Suppressor macrophage treated with lipopolysaccharide for 1 hour (primary cell): ENCODE results near the gene PPCDC.
A peak's percentile ranks its signal among the peaks of the same experiment; 100 is the strongest.

ENCODE experiments used
- DNase-seq, 3 donors: peaks; one replicate each; pipeline ENCODE4 v3.0.0-alpha.2; 2020 to 2022

Gene PPCDC

GRCh38 chr15:75023181-75023871 is at the start of gene PPCDC:
Gene PPCDC, plus strand, starts transcription at chr15:75023590. Its CDS starts 4,729 bp downstream, at chr15:75028319.
- DNase-seq: peak; percentile 97 to 98 (median 98)

- DNase-seq: no peak
Observed at GRCh38 chr15:74976159-74976558, 47.2 kb upstream of the PPCDC start.

GRCh38 chr15:74977599-74977998 is 45.8 kb upstream of the PPCDC start:
- no peak for DNase-seq

GRCh38 chr15:74978077-74978476 is 45.3 kb upstream of the PPCDC start:
- DNase-seq: no peak

- no peak for DNase-seq
Observed at GRCh38 chr15:74978503-74978902, 44.9 kb upstream of the PPCDC start.

GRCh38 chr15:74982183-74982582 is 41.2 kb upstream of the PPCDC start:
- DNase-seq: peak; percentile 36 to 60 (median 58)

- peak; percentile 69 to 78 (median 73) for DNase-seq
Observed at GRCh38 chr15:74983725-74984231, 39.6 kb upstream of the PPCDC start.

- DNase-seq: no peak
Observed at GRCh38 chr15:74988007-74988800, 35.2 kb upstream of the PPCDC start.

- no peak for DNase-seq
Observed at GRCh38 chr15:74989527-74989926, 33.9 kb upstream of the PPCDC start.

GRCh38 chr15:74992619-74993018 is 30.8 kb upstream of the PPCDC start:
- DNase-seq: no peak

GRCh38 chr15:74994236-74994635 is 29.2 kb upstream of the PPCDC start:
- DNase-seq: no peak

- DNase-seq: no peak
Observed at GRCh38 chr15:74994685-74995084, 28.7 kb upstream of the PPCDC start.

- DNase-seq: peak; percentile 96 to 97 (median 96)
Observed at GRCh38 chr15:74995182-74995778, 28.1 kb upstream of the PPCDC start, which contains the start of gene SCAMP5. Gene SCAMP5, plus strand, starts transcription at chr15:74995563. Its CDS starts 16,277 bp downstream, at chr15:75011840.

GRCh38 chr15:74995779-74996765 is 27.3 kb upstream of the PPCDC start:
- DNase-seq: no peak

GRCh38 chr15:74997141-74997540 is 26.2 kb upstream of the PPCDC start:
- DNase-seq: no peak

GRCh38 chr15:74997543-74997942 is 25.8 kb upstream of the PPCDC start:
- DNase-seq: no peak

- DNase-seq: no peak
Observed at GRCh38 chr15:75001310-75001709, 22.1 kb upstream of the PPCDC start.

GRCh38 chr15:75002398-75002797 is 21.0 kb upstream of the PPCDC start:
- no peak for DNase-seq

GRCh38 chr15:75007216-75007615 is 16.2 kb upstream of the PPCDC start:
- no peak for DNase-seq

- peak in 2 of 3 donors; percentile 57 to 65 for DNase-seq
Observed at GRCh38 chr15:75008221-75008625, 15.2 kb upstream of the PPCDC start.

- peak; percentile 28 to 66 (median 65) for DNase-seq
Observed at GRCh38 chr15:75008629-75009326, 14.6 kb upstream of the PPCDC start.
